Measurements from ENCODE around the gene CPLX3.

DNA sequence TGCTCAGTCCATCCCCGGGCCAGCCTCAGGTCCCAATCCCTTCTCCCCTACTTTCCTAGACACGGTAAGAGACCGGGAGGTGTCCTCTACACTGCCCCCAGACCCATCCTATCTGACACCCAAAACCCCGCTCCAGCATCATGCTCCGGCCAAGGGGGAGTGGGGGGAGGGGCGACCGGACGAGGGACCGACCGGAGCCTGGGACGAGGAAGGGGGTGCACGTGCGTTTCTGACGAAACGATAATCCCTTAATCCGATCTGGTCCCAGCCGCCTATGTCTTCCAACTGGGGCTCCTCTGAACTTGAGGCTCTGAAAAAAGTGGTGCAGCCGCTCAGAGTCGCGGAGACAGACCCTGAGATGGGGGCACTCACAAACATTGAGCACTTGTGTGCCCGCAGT lies 494 bp downstream of the CPLX3 start:
- TF ChIP-seq, protein P1, sequence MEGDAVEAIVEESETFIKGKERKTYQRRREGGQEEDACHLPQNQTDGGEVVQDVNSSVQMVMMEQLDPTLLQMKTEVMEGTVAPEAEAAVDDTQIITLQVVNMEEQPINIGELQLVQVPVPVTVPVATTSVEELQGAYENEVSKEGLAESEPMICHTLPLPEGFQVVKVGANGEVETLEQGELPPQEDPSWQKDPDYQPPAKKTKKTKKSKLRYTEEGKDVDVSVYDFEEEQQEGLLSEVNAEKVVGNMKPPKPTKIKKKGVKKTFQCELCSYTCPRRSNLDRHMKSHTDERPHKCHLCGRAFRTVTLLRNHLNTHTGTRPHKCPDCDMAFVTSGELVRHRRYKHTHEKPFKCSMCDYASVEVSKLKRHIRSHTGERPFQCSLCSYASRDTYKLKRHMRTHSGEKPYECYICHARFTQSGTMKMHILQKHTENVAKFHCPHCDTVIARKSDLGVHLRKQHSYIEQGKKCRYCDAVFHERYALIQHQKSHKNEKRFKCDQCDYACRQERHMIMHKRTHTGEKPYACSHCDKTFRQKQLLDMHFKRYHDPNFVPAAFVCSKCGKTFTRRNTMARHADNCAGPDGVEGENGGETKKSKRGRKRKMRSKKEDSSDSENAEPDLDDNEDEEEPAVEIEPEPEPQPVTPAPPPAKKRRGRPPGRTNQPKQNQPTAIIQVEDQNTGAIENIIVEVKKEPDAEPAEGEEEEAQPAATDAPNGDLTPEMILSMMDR (IDR thresholded peaks at IDR 0.05): no peak
- TF ChIP-seq POLR2A (IDR thresholded peaks at IDR 0.05): no peak
- no peak for TF ChIP-seq EP300 (IDR thresholded peaks at IDR 0.05; ENCODE audit: low read depth)
